Activated naive CD4-positive, alpha-beta T cell treated with anti-CD3 and anti-CD28 coated beads, Interleukin-2, amount 50 U/mL, for 16 hours (primary cell): ENCODE data around the gene ABCC12.
"Not testable (repeated sequence)": the region's sequence is repeated elsewhere in the genome, so short reads cannot be mapped to it uniquely, and the experiment has no call there.

ENCODE experiments used
- DNase-seq: peaks from one replicate; pipeline ENCODE4 v3.0.0-alpha.2; 2020

ABCC12 gene

GRCh38 chr16:48155926-48156789, at the start of gene ABCC12:
ABCC12 (minus strand) TSS chr16:48155993; CDS start chr16:48146424, 9,569 bp downstream.
- DNase-seq, result no peak

DNA sequence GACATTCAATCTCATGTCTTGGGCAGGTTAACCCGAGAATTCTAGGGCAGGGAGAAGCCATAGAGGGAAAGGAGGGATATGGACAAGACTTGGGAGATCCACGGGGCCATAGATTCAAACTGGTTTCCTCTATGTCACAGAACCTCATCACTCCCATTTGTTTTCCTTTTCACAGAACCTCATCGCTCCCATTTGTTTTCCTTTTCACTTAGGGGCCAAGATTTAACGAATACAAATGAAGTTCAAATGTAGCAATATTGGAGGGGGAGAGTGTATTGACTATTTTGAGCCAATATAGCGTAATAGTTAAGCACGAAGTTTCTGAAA, 49.0 kb upstream of the ABCC12 start:
- no peak for DNase-seq

DNA sequence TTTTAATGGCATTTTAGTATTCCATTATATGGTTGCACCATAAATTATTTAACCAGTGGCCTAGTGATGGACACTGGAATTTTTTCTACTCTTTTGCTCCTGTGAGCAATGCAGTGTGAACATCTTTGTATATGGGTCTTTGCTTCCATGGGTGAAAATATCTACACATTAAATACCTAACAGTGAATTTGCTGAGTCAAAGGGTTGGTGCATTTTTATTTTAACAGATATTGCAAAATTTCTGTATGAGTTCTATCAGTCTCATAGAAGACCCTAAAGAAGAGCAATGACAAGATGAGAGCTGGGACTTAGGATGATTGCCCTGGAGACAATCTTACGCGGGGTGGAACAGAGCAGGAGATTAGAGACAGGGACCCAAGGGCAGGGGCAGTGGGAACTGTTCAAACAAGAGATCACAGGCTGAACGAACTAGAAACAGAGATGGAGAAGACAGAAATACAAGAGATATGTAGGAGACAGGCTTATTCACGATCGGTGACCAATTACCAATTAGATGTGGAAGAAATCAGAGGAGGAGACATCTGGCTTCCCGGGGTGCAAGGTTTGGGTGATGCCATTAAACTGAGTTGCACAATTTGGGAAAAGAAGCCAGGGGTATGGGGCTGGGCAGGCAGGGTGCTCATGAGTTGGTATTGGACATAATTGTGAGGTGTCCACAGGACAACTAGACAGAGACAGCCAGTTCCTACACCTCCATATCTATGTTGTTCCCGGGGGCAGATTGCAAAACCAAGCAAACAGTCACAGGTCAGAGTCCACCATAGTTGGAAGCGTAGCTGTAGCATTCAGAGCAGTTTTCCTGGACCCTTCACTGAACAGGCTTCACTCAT, 48.4 kb upstream of the ABCC12 start:
- DNase-seq, result no peak

DNA sequence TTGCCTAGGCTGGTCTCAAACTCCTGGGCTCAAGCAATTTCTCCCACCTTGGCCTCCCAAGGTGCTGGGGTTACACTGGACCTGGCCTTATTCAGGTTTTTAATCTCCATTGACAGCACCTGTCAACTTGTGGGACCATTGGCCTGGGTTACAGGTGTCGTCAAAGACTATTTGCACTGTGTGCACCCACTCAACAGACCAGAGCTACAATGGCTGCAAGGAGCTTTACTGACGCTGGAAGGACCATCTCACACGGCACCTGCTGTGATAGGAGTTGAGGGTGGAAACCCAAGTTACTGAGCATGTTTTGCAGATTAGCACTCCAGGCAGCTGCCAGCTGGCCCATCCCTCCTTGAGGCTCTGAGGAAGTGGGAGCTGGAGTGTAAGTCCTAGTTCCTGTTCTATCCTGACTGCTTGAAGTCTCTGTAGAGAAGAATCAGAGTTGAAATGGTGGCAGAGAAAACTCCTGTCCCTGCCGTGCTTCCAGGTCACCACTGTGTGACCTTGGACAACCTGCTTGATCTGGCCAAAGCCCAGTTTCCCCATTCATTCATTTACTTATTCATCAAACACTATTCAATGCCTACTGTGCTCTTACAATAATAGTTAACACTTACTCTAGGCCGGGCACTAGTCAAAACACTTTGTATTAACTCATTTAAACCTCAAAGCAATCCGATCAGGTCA, 45.9 kb upstream of the ABCC12 start:
- no peak for DNase-seq

DNA sequence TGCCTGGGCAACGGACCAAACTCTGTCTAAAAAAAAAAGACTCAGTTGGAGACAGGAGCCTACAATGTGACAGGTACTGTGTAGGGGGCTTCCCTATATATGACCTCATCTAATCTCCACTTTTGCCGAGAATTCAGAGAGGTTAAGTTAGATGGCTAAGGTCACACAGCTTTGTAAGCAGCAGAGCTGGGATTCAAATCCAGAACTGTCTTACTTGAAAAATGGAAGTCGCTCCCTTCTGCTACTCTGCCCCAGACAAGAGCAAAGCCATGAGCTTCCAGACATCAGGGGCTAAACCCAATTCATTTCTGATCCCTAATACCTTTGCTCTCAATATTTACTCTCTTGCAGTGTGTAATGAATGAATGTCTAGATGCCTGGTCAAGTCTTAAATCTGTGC, 41.5 kb upstream of the ABCC12 start:
- no peak for DNase-seq

DNA sequence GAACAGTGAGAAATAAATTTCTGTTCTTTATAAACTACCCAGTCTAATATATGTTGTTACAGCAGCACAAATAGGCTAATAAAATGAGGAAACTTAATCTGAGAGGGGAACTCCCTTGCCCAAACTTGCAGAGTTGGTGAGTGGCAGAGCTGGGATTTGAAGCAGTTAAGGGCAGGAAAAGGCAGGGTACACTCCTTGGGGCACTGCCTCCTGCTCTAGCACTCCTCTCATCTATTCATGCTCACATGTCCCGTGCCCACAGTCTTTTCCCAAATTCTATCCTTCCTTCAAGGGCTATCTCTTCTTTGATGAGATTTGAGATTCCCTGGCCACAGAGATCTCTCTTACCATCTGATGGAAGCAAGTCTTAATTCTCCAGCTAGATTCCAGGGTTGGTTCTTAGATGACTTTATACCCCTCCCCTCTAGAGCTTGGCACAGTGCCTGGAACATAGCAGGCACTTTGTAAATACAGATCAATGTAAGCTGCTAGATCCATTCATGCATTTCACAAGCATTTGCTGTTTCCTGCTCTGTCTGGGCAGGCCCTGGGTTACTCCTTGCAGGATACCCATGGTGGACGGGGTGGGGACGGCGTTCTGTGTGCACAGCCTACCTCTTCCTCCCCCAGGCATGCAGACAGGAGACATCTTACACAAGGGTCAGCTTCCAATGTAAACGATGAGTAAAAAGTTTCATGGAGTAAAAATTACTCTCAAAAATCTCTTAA, 39.2 kb upstream of the ABCC12 start:
- DNase-seq, result no peak

DNA sequence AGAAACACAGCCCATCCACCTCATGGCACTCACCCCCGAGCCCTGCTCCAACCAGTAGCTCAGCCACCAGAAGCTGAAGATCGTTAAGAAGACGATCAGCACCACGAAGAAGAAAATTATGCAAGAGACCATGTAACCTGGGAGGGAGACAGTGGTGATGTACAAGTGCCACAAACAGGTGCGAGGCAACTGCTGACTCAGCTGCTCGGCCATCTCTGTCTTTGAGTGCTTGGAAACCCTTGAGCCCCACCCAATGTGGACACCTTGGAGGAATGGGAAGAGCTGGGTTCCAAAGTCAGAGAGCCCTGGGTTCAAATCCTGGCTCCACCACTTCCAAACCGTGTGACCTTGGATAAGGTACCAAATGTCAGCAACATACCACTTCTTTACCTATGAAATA, 38.1 kb upstream of the ABCC12 start:
- no peak for DNase-seq

DNA sequence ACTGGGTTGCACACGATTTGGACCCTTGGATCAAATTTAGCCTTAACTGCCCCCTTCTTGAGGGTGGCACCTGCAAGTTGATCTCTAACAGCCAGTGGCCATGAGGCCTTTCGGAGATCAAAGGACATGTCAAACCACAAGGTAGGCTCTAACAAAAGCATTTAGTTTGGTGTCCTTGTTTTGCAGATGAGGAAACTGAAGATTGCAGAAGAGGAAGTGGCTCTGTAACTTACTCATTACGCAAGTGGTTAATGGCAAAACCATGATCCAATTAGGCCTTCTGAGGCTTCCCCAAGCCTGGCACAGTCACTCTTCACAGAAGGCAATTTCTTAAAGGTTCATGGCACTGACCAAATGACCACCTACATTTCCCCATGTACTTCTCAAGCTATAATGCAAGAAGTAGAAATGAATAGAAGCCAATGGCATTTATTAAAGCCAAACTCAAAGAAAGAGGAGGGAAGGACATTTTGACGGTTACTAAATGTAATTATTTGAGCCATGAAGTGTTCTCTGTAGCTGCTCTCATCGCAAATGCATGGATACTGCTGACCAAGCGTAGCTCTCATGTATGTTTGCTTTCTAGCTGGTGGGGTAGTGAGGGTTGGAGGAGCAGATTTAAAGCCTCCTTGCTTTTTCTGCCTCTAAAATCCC, 32.8 kb upstream of the ABCC12 start:
- no peak for DNase-seq

DNA sequence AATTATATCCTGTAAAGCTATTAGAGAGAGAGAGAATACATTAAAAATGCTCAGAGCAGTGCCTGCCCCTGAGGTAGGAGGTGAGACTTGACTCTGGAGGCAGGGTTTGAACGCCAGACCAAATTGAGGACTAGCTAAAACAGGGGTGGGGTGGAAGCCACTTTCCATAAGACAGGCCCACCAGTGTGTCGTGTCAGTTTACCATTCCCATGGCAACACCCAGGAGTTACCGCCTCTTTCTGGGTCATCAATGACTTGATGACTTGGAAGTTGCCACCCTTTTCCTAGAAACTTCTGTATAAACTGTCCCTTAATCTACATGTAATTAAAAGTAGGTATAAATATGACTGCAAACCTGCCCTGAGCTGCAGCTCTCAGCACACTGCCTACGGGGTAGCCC, 32.0 kb upstream of the ABCC12 start:
- DNase-seq, result no peak

- DNase-seq, result no peak
These were observed 28.9 kb upstream of the ABCC12 start for GRCh38 chr16:48184681-48185080.

- no peak for DNase-seq
These were observed 27.3 kb upstream of the ABCC12 start for GRCh38 chr16:48182979-48183537.

GRCh38 chr16:48181746-48182520, 26.1 kb upstream of the ABCC12 start:
- DNase-seq, result not testable (repeated sequence)

DNA sequence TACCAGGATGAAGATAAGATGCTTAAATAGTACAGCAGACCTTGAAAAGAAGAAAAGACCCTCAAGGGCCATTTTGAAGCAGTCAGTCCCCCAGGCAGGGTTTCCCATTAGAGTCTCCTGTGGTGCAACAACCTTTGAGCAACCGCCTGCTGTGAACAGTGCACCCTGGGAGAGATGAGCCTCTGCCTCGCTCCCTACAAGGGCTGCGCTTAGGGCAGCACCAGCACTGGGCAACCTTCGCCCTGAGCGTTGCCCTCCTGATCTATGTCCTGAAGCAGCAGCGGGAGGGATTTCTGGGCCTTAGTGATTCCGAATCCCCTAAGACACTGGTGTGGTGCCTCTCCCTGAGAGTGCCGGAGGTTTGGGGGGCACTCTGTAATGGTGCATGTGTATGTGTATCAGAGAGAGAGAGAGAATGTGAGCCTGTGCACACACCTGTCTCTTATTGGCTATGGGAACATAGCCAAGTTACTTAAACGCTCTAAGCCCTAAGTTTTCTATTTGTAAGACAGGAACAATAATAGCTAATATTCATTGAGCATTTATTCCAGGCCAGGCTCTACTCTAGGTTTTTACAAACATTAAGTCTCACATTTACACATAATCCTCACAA, 25.2 kb upstream of the ABCC12 start:
- DNase-seq, result no peak

- DNase-seq, result no peak
These were observed 21.0 kb upstream of the ABCC12 start for GRCh38 chr16:48176635-48177408.

- no peak for DNase-seq
These were observed 18.1 kb upstream of the ABCC12 start for GRCh38 chr16:48173889-48174288.

GRCh38 chr16:48172682-48173081, 16.9 kb upstream of the ABCC12 start:
- DNase-seq, result no peak

GRCh38 chr16:48169896-48170295, 14.1 kb upstream of the ABCC12 start:
- no peak for DNase-seq

GRCh38 chr16:48168075-48168474, 12.3 kb upstream of the ABCC12 start:
- DNase-seq, result no peak

GRCh38 chr16:48166617-48167016, 10.8 kb upstream of the ABCC12 start:
- DNase-seq, result not testable (repeated sequence)
